GM19463 (cell line): Measurements from ENCODE around the gene SLC22A23.
"Not testable (repeated sequence)": the region's sequence is repeated elsewhere in the genome, so short reads cannot be mapped to it uniquely, and the experiment has no call there.

Source experiments
- ATAC-seq: cut with Tn5 transposase; IDR thresholded peaks from one replicate; pipeline ENCODE4 v1.9.1; 2021; ENCODE audit warnings: mild to moderate bottlenecking, moderate library complexity; ENCODE audit not compliant: unreplicated experiment

The SLC22A23 gene

GRCh38 chr6:3253597-3253961, 203.3 kb downstream of the SLC22A23 start:
- ATAC-seq: no peak

DNA sequence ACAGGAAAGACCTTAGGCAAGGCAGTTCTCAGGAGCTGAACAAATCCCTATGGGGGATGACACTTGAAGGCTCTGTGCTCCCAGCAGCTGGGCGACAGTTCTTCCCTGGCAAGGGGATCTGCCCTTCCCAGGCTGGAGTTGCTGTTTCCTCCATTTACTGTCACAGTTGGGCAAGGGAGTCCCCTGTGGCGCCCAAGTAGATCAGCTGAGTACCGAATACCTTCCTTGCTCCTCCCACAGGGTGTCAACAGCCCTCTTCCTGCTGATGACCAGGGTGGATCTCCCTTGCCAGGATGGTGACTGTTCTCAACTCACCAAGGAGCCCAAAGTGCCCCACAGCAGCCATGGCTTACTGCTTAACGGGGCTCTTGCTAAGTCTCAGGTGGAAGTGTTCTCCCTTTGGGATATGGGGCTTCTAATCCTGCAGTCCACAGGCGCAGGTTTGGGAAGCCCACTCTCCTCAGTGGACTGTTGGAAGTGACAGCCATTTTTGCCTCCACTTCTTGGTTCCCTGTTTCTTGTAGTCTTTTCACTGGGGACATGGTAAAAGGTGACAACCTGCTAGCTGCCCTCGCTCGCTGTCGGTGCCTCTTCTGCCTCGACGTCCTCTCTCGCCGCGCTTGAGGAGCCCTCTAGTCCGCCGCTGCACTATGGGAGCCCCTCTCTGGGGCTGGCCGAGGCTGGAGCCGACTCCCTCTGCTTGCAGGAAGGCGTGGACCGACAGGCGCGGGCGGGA, 203.8 kb downstream of the SLC22A23 start:
- ATAC-seq: no peak

DNA sequence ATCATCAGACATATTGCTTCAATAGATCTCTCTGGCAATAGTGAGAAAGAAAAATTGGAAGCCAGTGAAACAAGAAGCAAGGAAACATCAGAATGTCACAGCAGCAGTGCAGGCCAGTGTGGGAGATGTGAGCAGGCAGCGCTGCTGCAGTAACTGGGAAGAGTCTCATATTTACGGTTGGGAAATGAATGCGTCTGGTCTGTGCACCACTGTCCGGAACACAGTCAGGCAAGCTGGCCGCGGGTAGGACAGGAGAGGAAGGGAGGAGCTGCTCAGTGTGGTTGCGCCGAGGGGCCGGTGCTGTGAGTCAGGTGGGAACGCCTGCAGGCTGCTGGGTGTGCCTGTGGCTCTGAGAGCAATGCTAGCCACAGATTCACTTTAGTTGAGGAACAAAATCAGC, 204.5 kb downstream of the SLC22A23 start:
- no peak for ATAC-seq

DNA sequence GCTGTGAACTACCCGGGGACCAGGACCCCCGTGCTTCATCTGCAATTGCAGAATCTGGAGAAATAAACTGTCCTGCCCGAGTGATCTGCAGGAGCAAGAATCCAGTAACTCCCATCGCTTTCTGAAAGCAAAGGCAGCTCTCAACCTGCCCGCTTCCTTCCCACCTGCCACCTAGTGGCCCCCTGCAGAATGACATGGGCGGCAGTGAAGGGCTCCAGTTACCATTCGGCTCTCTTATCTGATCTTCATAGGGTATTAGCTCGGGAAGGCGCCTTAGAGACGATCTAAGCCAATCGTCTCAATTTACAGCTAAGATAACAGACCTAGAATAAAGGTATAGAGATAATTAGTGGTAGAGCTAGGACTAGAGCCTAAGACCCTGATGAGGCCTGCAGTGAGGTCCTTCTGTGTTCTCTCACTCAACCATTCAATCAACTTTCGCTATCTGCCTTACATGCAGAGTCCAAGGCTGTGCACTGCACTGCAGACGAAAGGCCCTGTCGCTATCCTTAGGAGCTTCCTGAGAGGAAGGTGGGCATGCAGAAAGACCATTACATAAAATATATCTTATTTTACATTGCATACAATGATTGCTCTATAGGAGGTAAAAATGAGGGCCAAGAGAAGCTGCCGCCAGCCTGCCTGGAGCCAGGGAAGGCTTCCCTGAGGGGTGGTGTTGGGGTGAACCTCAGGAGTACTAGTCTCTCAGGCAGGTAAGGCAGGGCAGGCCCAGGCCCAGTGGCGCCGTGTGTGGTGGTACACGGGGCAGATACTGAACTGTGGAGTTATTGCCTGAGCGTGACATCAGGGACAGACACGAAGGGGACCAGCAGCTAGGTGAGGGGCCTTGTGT, 205.2 kb downstream of the SLC22A23 start:
- peak; percentile 86 for ATAC-seq

- no peak for ATAC-seq
Observed at GRCh38 chr6:3250231-3250675, 206.6 kb downstream of the SLC22A23 start.

DNA sequence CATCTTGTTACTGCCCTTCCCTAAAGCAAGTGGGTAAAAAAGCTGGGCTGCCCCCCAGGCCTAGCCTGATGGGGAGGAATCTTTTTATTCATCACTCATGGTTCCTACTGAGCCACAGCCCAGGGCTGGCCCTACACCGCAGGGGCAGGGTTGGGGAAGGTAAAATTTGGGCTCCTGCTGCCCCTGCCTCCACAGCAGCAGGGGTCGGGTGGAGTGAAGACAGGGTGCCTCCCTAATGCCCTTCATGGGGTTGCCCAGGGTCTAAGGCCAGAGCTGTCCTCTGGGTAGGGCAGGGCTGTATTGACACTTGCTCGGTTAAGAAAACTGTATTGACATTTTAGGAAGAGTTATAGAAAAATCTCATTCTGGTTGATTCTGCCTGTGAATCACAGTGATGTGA, 207.0 kb downstream of the SLC22A23 start:
- ATAC-seq: no peak

DNA sequence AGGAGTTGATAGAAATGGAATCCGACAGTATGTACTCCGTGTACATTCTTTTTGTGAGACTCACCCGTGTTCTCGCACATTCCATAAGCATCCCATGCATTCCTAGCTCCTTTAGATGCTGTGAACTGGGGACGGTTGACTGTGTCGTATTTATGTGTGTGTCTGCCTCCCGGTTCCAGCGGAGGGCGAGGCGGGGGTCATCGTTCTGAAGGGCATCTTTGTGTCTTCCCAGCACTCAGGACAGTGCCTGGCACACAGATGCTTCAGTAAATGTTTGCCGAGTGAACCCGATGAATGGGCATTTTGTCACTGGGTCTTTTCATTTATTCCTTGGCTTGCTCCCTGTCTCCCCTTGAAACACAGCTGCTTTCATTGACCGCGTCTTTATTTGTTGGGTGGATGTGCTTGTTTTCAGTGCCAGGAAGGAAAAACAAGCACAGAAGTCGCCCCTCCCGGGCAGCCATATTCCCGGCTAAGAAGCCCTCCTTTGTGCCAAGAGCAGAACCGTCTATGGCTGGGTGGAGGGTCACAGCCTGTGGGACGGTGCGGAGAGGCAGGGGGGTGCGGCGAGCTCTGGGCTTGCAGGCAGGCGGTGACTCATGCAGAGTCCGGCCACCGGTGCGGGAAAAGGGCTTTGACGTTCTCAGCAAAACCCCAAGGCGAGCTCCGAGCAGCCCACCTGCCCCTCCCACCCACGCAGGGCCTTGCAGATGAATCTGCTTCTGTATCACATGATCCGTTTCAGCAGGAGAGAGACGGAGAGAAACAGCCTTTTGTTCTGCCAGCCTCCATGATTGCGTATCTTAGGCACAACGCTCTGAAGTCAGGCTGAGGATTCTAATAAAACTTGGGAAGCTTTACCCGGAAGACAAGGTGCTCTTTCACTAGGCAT, 209.3 kb downstream of the SLC22A23 start:
- ATAC-seq: no peak

GRCh38 chr6:3245216-3245615, 211.6 kb downstream of the SLC22A23 start:
- no peak for ATAC-seq

DNA sequence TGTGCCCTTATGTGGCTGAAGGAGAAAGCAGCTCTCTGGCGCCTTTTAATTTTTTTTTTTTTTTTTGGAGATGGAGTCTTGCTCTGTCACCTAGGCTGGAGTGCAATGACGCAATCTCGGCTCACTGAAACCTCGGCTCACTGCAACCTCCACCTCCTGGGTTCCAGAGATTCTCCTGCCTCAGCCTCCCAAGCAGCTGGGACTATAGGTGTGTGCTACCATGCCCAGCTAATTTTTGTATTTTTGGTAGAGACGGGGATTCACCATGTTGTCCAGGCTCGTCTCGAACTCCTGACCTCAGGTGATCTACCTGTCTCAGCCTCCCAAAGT, 212.1 kb downstream of the SLC22A23 start:
- ATAC-seq: not testable (repeated sequence)

DNA sequence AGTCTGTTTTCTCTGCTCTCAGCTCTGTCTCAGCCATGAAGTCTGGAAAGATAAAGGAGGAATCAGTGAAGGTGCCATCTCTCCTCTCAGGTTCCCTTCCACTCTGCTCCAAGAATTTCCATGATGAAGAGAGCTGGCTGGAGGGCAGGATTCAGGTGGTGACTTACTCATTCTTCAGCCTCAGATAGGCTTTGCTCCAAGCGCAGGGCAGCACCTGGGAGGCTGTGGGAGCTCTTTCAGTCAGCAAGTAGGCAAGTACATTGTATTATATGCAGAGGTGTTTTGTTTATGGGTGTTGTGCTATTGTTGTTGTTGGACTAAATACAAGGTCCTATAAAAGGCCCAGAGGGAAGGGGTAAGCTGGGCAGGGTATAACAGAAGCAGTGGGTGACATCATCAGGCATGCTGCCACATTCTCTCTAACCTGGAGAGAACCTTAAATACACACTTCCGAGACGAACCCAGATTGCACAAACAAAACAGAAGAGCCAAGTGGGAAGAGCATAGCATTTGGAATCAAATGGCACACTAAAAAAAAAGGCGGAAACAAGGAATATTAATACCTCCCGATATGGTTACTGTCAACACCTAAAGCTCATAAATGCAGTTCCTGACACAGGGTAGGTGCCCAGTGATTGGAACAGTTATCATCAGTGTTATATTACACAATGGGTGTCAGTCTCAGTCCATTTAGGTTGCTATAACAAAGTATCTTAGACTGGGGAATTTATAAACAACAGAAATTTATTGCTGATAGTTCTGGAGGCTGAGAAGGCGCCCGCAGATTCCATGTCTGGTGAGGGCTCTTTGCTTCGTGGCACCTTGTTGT, 212.6 kb downstream of the SLC22A23 start:
- ATAC-seq: no peak

DNA sequence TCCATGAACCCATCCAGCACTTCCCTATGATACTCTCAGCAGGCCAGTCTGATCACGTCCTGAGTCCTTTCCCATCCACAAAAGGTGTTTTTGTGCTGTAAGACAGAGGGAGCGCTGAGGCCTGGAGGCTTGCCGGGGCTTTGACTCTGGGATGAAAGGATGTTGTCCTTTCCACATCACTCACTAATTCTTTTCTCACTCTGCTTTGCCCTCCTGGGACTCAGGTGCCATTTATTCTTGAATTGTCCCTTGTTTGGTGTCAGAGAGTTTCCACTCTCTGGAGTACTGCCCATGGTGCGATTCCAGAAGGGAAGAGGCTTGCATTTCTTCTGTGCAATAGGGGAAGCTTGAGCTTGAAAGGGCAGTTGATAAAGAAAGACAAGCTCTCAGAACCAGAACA, 214.1 kb downstream of the SLC22A23 start:
- ATAC-seq: no peak

GRCh38 chr6:3241745-3242144, 215.1 kb downstream of the SLC22A23 start:
- ATAC-seq: not testable (repeated sequence)

DNA sequence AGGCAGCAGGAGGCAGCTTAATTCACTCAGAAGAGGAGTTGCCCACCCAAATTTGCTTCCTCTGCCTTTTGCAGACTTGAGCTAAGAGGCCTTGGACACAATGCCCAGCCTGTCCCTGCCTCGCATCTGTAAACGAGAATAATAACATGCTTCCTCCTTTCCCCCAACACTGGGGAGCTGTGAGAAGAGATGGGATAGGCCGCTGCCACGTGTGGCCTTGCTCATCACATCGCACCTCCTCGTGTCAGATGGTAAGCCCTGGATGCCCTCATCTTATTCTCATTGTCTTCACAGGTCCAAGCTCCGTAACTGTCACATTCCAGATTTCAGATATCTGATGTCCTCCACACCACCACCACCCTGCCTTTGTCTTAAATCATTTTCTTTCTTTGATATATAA, 216.3 kb downstream of the SLC22A23 start:
- no peak for ATAC-seq

DNA sequence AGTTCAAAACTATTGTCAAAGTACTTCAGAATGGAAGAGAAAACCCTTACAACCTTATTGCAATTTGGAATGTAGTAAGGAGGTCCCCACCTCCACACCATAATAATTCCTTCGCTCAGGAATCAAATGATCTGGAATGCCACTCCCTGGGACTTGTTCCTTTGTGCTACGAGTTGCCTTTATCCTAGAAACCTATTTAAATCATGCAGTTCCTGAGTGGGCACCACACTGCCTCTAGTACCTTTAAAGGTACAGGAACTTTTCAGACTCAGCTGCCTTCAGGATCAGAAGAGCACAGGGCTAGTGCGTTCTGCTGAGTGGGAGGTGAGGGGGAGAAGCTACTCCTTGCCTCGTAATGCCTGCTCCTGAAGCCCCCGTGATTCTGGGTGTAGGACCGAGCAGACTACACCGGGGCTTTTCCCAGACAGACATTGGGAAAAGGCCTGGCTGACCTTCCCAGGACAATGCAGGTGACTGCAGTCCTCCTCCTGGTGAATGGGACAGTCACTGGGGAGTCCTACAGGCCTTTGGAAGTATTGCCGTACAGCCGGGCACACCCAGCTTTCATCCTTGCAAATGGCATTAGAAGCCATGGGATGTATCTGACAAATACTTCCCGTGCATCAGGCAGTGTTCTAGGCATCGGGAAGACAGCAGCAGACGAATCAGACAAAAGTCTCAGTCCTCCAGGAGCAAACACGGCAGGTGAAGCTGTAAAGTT, 217.6 kb downstream of the SLC22A23 start:
- ATAC-seq: no peak

- ATAC-seq: no peak
Observed at GRCh38 chr6:3237761-3238662, 218.8 kb downstream of the SLC22A23 start.

GRCh38 chr6:3236005-3236404, 220.8 kb downstream of the SLC22A23 start:
- no peak for ATAC-seq

GRCh38 chr6:3235486-3235885, 221.4 kb downstream of the SLC22A23 start:
- no peak for ATAC-seq

- ATAC-seq: no peak
Observed at GRCh38 chr6:3233904-3234303, 222.9 kb downstream of the SLC22A23 start.

- ATAC-seq: no peak
Observed at GRCh38 chr6:3233321-3233720, 223.5 kb downstream of the SLC22A23 start.
